Bronchial smooth muscle cell (primary cell): Measurements from ENCODE around the gene KLHL5. TPM values are rescaled to one million over a fixed set of nuclear protein-coding genes. Genes with fewer than 3 reads are reported as not detected.

Source experiments
- total RNA-seq: library from RNA; depleted of rRNA; stranded (reverse); fragments of >200 nt; gene quantifications from 2 replicates; pipeline ENCODE4 v1.2.1, GENCODE V29; 2014

Gene KLHL5
- total RNA-seq, result 55.8 and 148 TPM in 2 replicates

GRCh38 chr4:39062094-39062769, at the start of gene KLHL5:
TSS of gene KLHL5 (plus strand) at chr4:39062232. CDS start at chr4:39062653, 421 bp downstream.

GRCh38 chr4:39032218-39033085, 29.6 kb upstream of the KLHL5 start, which contains the start of gene TMEM156:
TSS of gene TMEM156 (minus strand) at chr4:39032409. CDS start at chr4:39032313, 96 bp downstream.

Other genes starting within 250 kb of the KLHL5 start
- 0.69 and 0.95 TPM in 2 replicates for gene TLR6, start 205.4 kb upstream of the KLHL5 start, total RNA-seq
- 229 and 375 TPM in 2 replicates for gene FAM114A1, start 194.4 kb upstream of the KLHL5 start, total RNA-seq
- 0.16 and 0.17 TPM in 2 replicates for gene TMEM156, start 29.8 kb upstream of the KLHL5 start, total RNA-seq
- 30.6 and 41.6 TPM in 2 replicates for gene WDR19, start 120.3 kb downstream of the KLHL5 start, total RNA-seq